Hepatocyte (in vitro differentiated cells): ENCODE data around the gene IL22.

Experiments
- EZH2 ChIP-seq: fragments of 200-600 bp; sonication (generic); IDR thresholded peaks from 2 replicates; pipeline ENCODE4 v1.6.1; 2016; ENCODE audit warnings: antibody characterized with exemption, mild to moderate bottlenecking, borderline replicate concordance
- TF ChIP-seq, protein P1 (sequence below): fragments of 200-600 bp; sonication (generic); IDR thresholded peaks from 2 replicates; pipeline ENCODE4 v1.5.1; 2016; ENCODE audit warnings: antibody characterized with exemption, mild to moderate bottlenecking; ENCODE audit not compliant: poor library complexity

DNA sequence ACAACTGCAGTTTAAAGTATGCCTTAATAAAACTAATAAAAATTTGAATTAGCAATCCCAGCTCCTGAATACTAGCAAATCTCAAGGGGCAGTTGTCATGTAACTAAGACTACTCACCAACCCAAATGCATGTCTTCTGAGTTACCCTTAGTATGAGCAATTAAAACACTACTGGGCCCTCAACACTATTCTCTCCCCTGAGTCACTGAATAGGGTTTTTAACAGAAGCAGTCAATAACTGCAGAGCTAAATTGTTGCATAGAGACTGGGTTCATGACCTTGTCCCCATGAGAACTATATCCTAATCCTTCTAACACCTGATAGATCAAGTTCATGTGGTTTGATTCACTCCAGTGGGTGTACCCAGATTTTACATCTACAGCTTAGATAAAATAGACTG, 39.9 kb upstream of the IL22 start:
- TF ChIP-seq, protein P1, sequence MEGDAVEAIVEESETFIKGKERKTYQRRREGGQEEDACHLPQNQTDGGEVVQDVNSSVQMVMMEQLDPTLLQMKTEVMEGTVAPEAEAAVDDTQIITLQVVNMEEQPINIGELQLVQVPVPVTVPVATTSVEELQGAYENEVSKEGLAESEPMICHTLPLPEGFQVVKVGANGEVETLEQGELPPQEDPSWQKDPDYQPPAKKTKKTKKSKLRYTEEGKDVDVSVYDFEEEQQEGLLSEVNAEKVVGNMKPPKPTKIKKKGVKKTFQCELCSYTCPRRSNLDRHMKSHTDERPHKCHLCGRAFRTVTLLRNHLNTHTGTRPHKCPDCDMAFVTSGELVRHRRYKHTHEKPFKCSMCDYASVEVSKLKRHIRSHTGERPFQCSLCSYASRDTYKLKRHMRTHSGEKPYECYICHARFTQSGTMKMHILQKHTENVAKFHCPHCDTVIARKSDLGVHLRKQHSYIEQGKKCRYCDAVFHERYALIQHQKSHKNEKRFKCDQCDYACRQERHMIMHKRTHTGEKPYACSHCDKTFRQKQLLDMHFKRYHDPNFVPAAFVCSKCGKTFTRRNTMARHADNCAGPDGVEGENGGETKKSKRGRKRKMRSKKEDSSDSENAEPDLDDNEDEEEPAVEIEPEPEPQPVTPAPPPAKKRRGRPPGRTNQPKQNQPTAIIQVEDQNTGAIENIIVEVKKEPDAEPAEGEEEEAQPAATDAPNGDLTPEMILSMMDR: no peak
- TF ChIP-seq EZH2: no peak
